Stomach (tissue), 9 donors: ENCODE data around the gene DZIP3. TPM values are rescaled to one million over a fixed set of nuclear protein-coding genes. Genes with fewer than 3 reads are reported as not detected.

ENCODE experiments used
- DNase-seq, 2 donors: peaks; one replicate each; pipeline versions ENCODE4 v3.0.0 to v3.0.0-alpha.2; 2013 to 2019
- H3K27ac ChIP-seq, 5 donors: fragments of 200-600 bp in 4 of 5; sonication (generic) in 4 of 5; one replicate each; pipeline ENCODE4 v1.5.1; 2013 to 2019; ENCODE audit warnings: mild to moderate bottlenecking in 1 of 5, moderate library complexity in 1 of 5
- H3K27me3 ChIP-seq, 3 donors: fragments of 200-600 bp; sonication (generic); one replicate each; pipeline ENCODE4 v1.5.1; 2017 to 2019; ENCODE audit warnings: mixed run types in 1 of 3
- H3K36me3 ChIP-seq, 4 donors: fragments of 200-600 bp; sonication (generic); 1 replicate in 3 of 4; 2 replicates in 1 of 4; pipeline ENCODE4 v1.5.1; 2016 to 2019
- H3K4me1 ChIP-seq, 4 donors: fragments of 200-600 bp; sonication (generic); one replicate each; pipeline ENCODE4 v1.5.1; 2016 to 2019
- H3K4me3 ChIP-seq, 4 donors: fragments of 200-600 bp; sonication (generic) in 3 of 4; one replicate each; pipeline ENCODE4 v1.5.1; 2016 to 2019; ENCODE audit warnings: mild to moderate bottlenecking in 1 of 4
- H3K9me3 ChIP-seq, 4 donors: fragments of 200-600 bp; sonication (generic); one replicate each; pipeline ENCODE4 v1.5.1; 2016 to 2019
- CTCF ChIP-seq, 7 experiments: fragments of 450-650 bp in 4 of 7; fragments of 200-600 bp in 3 of 7; sonication (generic) in 3 of 7; IDR thresholded peaks; one replicate each; pipeline ENCODE4 v1.5.1; 2016 to 2019; ENCODE audit warnings: antibody characterized with exemption in 7 of 7, control low read depth in 2 of 7, mild to moderate bottlenecking in 1 of 7
- EP300 ChIP-seq: sonication (generic); formaldehyde crosslinking; IDR thresholded peaks from one replicate; pipeline ENCODE4 v1.6.1; 2017; ENCODE audit warnings: antibody characterized with exemption
- POLR2A ChIP-seq, 4 donors: fragments of 450-650 bp; IDR thresholded peaks; one replicate each; pipeline ENCODE4 v1.6.1; 2016; ENCODE audit warnings: antibody characterized with exemption in 4 of 4, control low read depth in 2 of 4, mild to moderate bottlenecking in 1 of 4, moderate library complexity in 1 of 4
- POLR2AphosphoS5 ChIP-seq, 3 donors: sonication (generic); formaldehyde crosslinking; IDR thresholded peaks; one replicate each; pipeline ENCODE4 v1.6.1; 2016; ENCODE audit warnings: antibody characterized with exemption in 3 of 3
- WGBS, 5 donors: extraction: QIAGEN DNeasy Blood & Tissue Kit in 3 of 5; methylation state at CpG; one replicate each; pipeline versions ENCODE4 v1.1.5 to v1.1.7; 2013 to 2018; 5-methylcytosine and 5-hydroxymethylcytosine counted together
- intact Hi-C: fragments of 100-400 bp; cut with DNase I; formaldehyde crosslinking; loops from one replicate; pipeline ENCODE4 v1.15.1; 2023; ENCODE audit warnings: low total_unique reads
- polyA plus RNA-seq, 3 donors: library from polyadenylated mRNA; stranded (reverse); fragments of 200-250 nt; gene quantifications; one replicate each; pipeline ENCODE4 v1.2.3, GENCODE V29; 2013
- total RNA-seq, 5 donors: library from RNA; depleted of rRNA; stranded (reverse); fragments of >200 nt; gene quantifications; one replicate each; pipeline versions ENCODE4 v1.1.0 to v1.2.3, GENCODE V29; 2014 to 2016
- donor health status: healthy with polysubstance abuse.
- donor health status: Bipolar disorder and iron deficiency.
- donor health status: healthy.

The DZIP3 gene
- total and polyA plus RNA-seq, 8 donors, result 1.2 to 28.6 (median 4.2) TPM

DNA sequence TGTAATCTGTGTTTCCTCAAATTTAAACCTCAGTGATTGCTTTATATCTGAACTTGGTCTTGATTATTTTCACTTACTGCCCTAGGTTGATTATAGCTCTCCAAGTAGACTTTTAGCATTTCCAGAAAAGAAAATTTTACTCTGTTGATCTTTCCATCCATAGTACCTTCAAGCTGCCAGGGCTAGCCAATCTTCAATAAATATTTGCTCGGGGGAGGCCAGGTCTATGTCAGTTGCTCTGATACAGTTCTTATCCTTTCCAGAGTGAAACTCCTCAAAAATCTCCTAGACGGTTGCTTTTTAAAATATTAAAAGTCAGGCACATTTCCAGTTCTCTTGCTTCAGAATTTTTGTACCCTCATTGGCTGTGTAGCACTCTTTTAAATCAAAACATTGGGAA lies 128.9 kb downstream of the DZIP3 start:
- H3K9me3 ChIP-seq, result no peaks in the 10 kb centered on the region
- H3K27ac ChIP-seq, result no peak overlapping the region
- peaks cover 0 to 9% (median 0%) of the 10 kb centered on the region in 4 donors for H3K4me1 ChIP-seq
- intact Hi-C loops, result no loop called here
- DNase-seq, result no peak
- no peak for TF ChIP-seq POLR2A (IDR thresholded peaks at IDR 0.05)
- TF ChIP-seq CTCF (IDR thresholded peaks at IDR 0.05), result no peak
- no peak for TF ChIP-seq POLR2AphosphoS5 (IDR thresholded peaks at IDR 0.05)
- TF ChIP-seq EP300, result no peak
- no peaks in the 10 kb centered on the region for H3K27me3 ChIP-seq
- H3K4me3 ChIP-seq, result no peak overlapping the region
- WGBS, 5 donors, result 23 to 34% (median 31%) methylated on average over 2 of the region's 2 CpGs
- no peaks in the 10 kb centered on the region for H3K36me3 ChIP-seq

- no peaks in the 10 kb centered on the region for H3K36me3 ChIP-seq
These were observed 129.8 kb downstream of the DZIP3 start for GRCh38 chr3:108719178-108719806.

GRCh38 chr3:108722724-108723123 lies 133.2 kb downstream of the DZIP3 start:
- TF ChIP-seq POLR2A (IDR thresholded peaks at IDR 0.05), result no peak
- no peak for DNase-seq
- Histone ChIP-seq H3K27me3 (no peaks in the 10 kb centered on the region), H3K4me1 (peaks cover 0 to 8% (median 0%) of the 10 kb centered on the region in 4 donors), H3K27ac (no peak overlapping the region), H3K4me3 (no peak overlapping the region), H3K36me3 (no peaks in the 10 kb centered on the region), H3K9me3 (no peaks in the 10 kb centered on the region)
- 54 to 100% (median 97%) methylated on average over 1 of the region's 1 CpG for WGBS, 5 donors
- intact Hi-C loops, result no loop called here

More at GRCh38 chr3:108719178-108719806, 129.8 kb downstream of the DZIP3 start:
- Histone ChIP-seq H3K4me1 (peaks cover 0 to 9% (median 0%) of the 10 kb centered on the region in 4 donors), H3K9me3 (no peaks in the 10 kb centered on the region), H3K27me3 (no peaks in the 10 kb centered on the region), H3K27ac (no peak overlapping the region), H3K4me3 (no peak overlapping the region)
- intact Hi-C loops, result no loop called here
- TF ChIP-seq POLR2A (IDR thresholded peaks at IDR 0.05) (no peak), POLR2AphosphoS5 (IDR thresholded peaks at IDR 0.05) (no peak), CTCF (IDR thresholded peaks at IDR 0.05) (no peak), EP300 (no peak)
- WGBS, 5 donors, result 24 to 49% (median 27%) methylated on average over 2 of the region's 2 CpGs
- no peak for DNase-seq

DNA sequence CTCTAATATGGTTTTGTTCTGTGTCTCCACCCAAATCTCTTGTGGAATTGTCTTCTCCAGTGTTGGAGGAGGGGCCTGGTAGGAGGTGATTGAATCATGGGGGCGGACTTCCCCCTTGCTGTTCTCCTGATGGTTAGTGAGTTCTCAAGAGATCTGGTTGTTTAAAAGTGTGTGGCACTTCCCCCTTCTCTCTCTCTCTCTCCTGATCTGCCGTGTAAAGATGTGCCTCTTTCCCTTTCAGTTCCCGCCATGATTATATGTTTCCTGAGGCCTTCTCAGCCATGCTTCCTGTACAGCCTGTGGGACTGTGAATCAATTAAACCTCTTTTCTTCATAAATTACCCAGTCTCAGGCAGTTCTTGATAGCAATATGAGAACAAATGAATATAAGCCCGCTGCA lies 134.6 kb downstream of the DZIP3 start:
- 72 to 84% (median 77%) methylated on average over 4 of the region's 4 CpGs for WGBS, 5 donors
- intact Hi-C loops, result no loop called here

DNA sequence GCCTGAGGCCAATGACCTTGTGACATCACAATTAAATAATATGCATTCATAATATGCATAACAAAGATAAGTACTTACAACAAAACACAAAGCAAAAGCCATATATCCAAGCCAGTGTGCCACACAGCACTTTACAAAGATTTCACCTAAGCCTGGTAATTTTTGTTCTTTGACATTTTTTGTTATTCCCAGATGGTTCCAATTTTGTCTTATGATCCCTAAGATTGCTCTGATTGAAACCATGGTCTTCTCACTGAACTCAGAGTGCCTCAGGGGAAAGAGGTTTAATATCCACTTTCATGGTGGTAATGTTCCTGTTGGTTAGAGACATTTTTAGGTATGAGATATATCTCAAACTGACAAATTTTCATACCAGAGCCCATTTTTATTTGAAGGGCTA lies 138.6 kb downstream of the DZIP3 start:
- no peaks in the 10 kb centered on the region for H3K9me3 ChIP-seq
- no peaks in the 10 kb centered on the region for H3K36me3 ChIP-seq
- no peak for DNase-seq
- H3K4me1 ChIP-seq, result no peaks in the 10 kb centered on the region
- TF ChIP-seq POLR2AphosphoS5 (IDR thresholded peaks at IDR 0.05), result no peak
- TF ChIP-seq POLR2A (IDR thresholded peaks at IDR 0.05), result no peak
- no peak for TF ChIP-seq EP300
- no peak for TF ChIP-seq CTCF (IDR thresholded peaks at IDR 0.05)
- no peak overlapping the region for H3K4me3 ChIP-seq
- H3K27me3 ChIP-seq, result no peaks in the 10 kb centered on the region
- no peak overlapping the region for H3K27ac ChIP-seq
- intact Hi-C loops, result no loop called here

More for the DNA sequence above, 134.6 kb downstream of the DZIP3 start:
- H3K4me3 ChIP-seq, result no peak overlapping the region
- no peaks in the 10 kb centered on the region for H3K36me3 ChIP-seq
- DNase-seq, result no peak
- H3K27ac ChIP-seq, result no peak overlapping the region
- TF ChIP-seq POLR2AphosphoS5 (IDR thresholded peaks at IDR 0.05) (no peak), EP300 (no peak)
- H3K9me3 ChIP-seq, result no peaks in the 10 kb centered on the region
- no peaks in the 10 kb centered on the region for H3K4me1 ChIP-seq
- H3K27me3 ChIP-seq, result no peaks in the 10 kb centered on the region
